C4-2B (cell line): Measurements from ENCODE around the gene ZNF48.

Experiments
- H3K27ac ChIP-seq: fragments of 450-650 bp; 2 replicates; pipeline ENCODE4 v1.5.1; 2017
- CTCF ChIP-seq: fragments of 450-650 bp; conservative IDR thresholded peaks from 2 replicates; pipeline ENCODE4 v1.5.1; 2017; ENCODE audit warnings: mild to moderate bottlenecking
- ZFX ChIP-seq: fragments of 450-650 bp; IDR thresholded peaks from 2 replicates; pipeline ENCODE4 v1.6.1; 2017

Gene ZNF48

GRCh38 chr16:30361180-30361579, 34.0 kb upstream of the ZNF48 start:
- no peak overlapping the region for H3K27ac ChIP-seq
- TF ChIP-seq CTCF (no peak), ZFX (no peak)

GRCh38 chr16:30365200-30365599, 30.0 kb upstream of the ZNF48 start:
- no peak for TF ChIP-seq ZFX
- TF ChIP-seq CTCF: no peak
- H3K27ac ChIP-seq: no peak overlapping the region

- no peak for TF ChIP-seq ZFX
- TF ChIP-seq CTCF: no peak
- H3K27ac ChIP-seq: no peak overlapping the region
Measured at GRCh38 chr16:30366511-30366910, 28.7 kb upstream of the ZNF48 start.

- TF ChIP-seq ZFX: no peak
- no peak for TF ChIP-seq CTCF
- H3K27ac ChIP-seq: no peak overlapping the region
Measured at GRCh38 chr16:30367349-30368009, 27.7 kb upstream of the ZNF48 start.

- H3K27ac ChIP-seq: peak overlapping the region; percentile 89; the same call in 1 of the 2 replicates
- no peak for TF ChIP-seq ZFX
- TF ChIP-seq CTCF: no peak
Measured at GRCh38 chr16:30368122-30368791, 27.0 kb upstream of the ZNF48 start.

GRCh38 chr16:30368792-30369090, 26.5 kb upstream of the ZNF48 start:
- TF ChIP-seq CTCF (no peak), ZFX (no peak)
- H3K27ac ChIP-seq: peak overlapping the region; percentile 89

- H3K27ac ChIP-seq: peak overlapping the region; percentile 89
- TF ChIP-seq ZFX (no peak), CTCF (no peak)
Measured at GRCh38 chr16:30369091-30369937, 25.9 kb upstream of the ZNF48 start.
